K562 (cell line): ENCODE results near the gene TIMP4. TPM values are rescaled to one million over a fixed set of nuclear protein-coding genes. Genes with fewer than 3 reads are reported as not detected.

Experiments used
- ATAC-seq: fragments of 200-7000 bp; cut with Tn5 transposase; 3 replicates; pipeline ENCODE4 v1.9.1; 2020; ENCODE audit warnings: moderate library complexity
- BruUV-seq: library from RNA; stranded (reverse); fragments of 400-500 nt; replicated peaks from 2 replicates; lab custom pipeline; 2021; lab: Mats Ljungman, UMichigan
- CTCF ChIA-PET: fragments of 300-600 bp; formaldehyde crosslinking; extraction: SDS; loops from one replicate; lab custom pipeline; 2021; ENCODE audit warnings: low intra/inter-chr PET ratio; lab: Yijun Ruan, JAX
- POLR2A ChIA-PET: fragments of 300-600, 350-650 bp; sonication (Branson Sonifier 250); formaldehyde crosslinking; extraction: SDS; loops from one replicate; lab custom pipeline; 2021; ENCODE audit warnings: antibody characterized with exemption, inconsistent platforms; lab: Yijun Ruan, JAX
- DNase-seq, 4 experiments: peaks; one replicate each; pipeline versions ENCODE4 v3.0.0 to v3.0.0-alpha.2; 2011 to 2018; ENCODE audit warnings: low spot score in 3 of 4, mixed read lengths in 3 of 4; ENCODE audit errors: extremely low read depth in 1 of 4
- FAIRE-seq: peaks from 2 replicates; lab custom pipeline; 2011; peaks lifted over from hg19 to GRCh38; lab: Jason Lieb, UNC
- H2AFZ ChIP-seq: 2 replicates; pipeline ENCODE4 v1.6.0; 2011; ENCODE audit warnings: low read depth, low read length, control low read depth, inconsistent platforms
- H3K27ac ChIP-seq: fragments of 200-600 bp; 3 replicates; pipeline ENCODE4 v1.8.0; 2011; ENCODE audit warnings: low read depth, mild to moderate bottlenecking, control low read depth, inconsistent platforms, low read length, moderate library complexity, mixed read lengths; ENCODE audit errors: extremely low read depth
- H3K27me3 ChIP-seq, 2 experiments: fragments of 300-600 bp in 1 of 2; 2 replicates in 1 of 2; 3 replicates in 1 of 2; pipeline versions ENCODE4 v1.6.0 to v1.8.0; 2011; ENCODE audit warnings: inconsistent platforms in 2 of 2, low read length in 2 of 2, mild to moderate bottlenecking in 1 of 2, mixed read lengths in 1 of 2, moderate library complexity in 1 of 2; ENCODE audit not compliant: control insufficient read depth in 2 of 2, insufficient read depth in 2 of 2
- H3K36me3 ChIP-seq: fragments of 300-600 bp; 3 replicates; pipeline ENCODE4 v1.8.0; 2011; ENCODE audit warnings: mild to moderate bottlenecking, low read length, inconsistent platforms; ENCODE audit not compliant: control insufficient read depth, insufficient read depth
- H3K4me1 ChIP-seq, 2 experiments: fragments of 200-600 bp in 1 of 2; replicated peaks in 1 of 2; 2 replicates in 1 of 2; 3 replicates in 1 of 2; pipeline versions ENCODE4 v1.5.1 to v1.8.0; 2011; ENCODE audit warnings: inconsistent platforms in 2 of 2, low read length in 2 of 2, mild to moderate bottlenecking in 1 of 2, mixed read lengths in 1 of 2, moderate library complexity in 1 of 2; ENCODE audit not compliant: control insufficient read depth in 2 of 2, insufficient read depth in 2 of 2
- H3K4me2 ChIP-seq: 2 replicates; pipeline ENCODE4 v1.6.1; 2011; ENCODE audit warnings: low read length, control low read depth, inconsistent platforms, mixed read lengths; ENCODE audit not compliant: insufficient read depth
- H3K4me3 ChIP-seq: fragments of 200-600 bp; sonication (generic), shearing (Covaris generic); 2 replicates; pipeline ENCODE4 v1.5.1; 2016; ENCODE audit warnings: control low read depth, inconsistent platforms
- H3K79me2 ChIP-seq: fragments of 200-600 bp; 3 replicates; pipeline ENCODE4 v1.8.0; 2011; ENCODE audit warnings: low read length, inconsistent platforms; ENCODE audit not compliant: control insufficient read depth, insufficient read depth
- H3K9ac ChIP-seq, 2 experiments: 2 replicates each; pipeline versions ENCODE4 v1.6.0 to v1.6.1; 2011; ENCODE audit warnings: low read depth in 2 of 2, low read length in 2 of 2, control low read depth in 1 of 2, inconsistent platforms in 1 of 2, mild to moderate bottlenecking in 1 of 2, mixed read lengths in 1 of 2; ENCODE audit not compliant: insufficient read depth in 1 of 2
- H3K9me1 ChIP-seq: one replicate; pipeline ENCODE4 v1.6.0; 2011; ENCODE audit warnings: inconsistent platforms, mild to moderate bottlenecking, low read length, moderate library complexity; ENCODE audit not compliant: control insufficient read depth, insufficient read depth
- H3K9me3 ChIP-seq: replicated peaks from 2 replicates; pipeline ENCODE4 v1.5.1; 2011; ENCODE audit warnings: low read depth, low read length, inconsistent platforms; ENCODE audit not compliant: control insufficient read depth, insufficient read depth
- H4K20me1 ChIP-seq: replicated peaks from 2 replicates; pipeline ENCODE4 v1.6.1; 2011; ENCODE audit warnings: low read length, inconsistent platforms, mixed read lengths; ENCODE audit not compliant: control insufficient read depth, insufficient read depth
- EP300 ChIP-seq: IDR thresholded peaks from 2 replicates; pipeline ENCODE4 v1.6.1; 2012; ENCODE audit warnings: low read length, improper control_type of control experiment
- KLF10 ChIP-seq: fragments of 250-450 bp; sonication (Bioruptor Pico); IDR thresholded peaks from 2 replicates; pipeline ENCODE4 v1.6.1; 2021; ENCODE audit warnings: matching md5 sums
- MYC ChIP-seq, 2 experiments: fragments of 250-450 bp in 1 of 2; sonication (Bioruptor Pico) in 1 of 2; IDR thresholded peaks; 2 replicates each; pipeline versions ENCODE4 v1.5.1 to v1.6.1; 2012 to 2021; ENCODE audit warnings: low read depth in 2 of 2, borderline replicate concordance in 1 of 2, improper control_type of control experiment in 1 of 2, low read length in 1 of 2, mild to moderate bottlenecking in 1 of 2, moderate library complexity in 1 of 2
- NELFE ChIP-seq: IDR thresholded peaks from 2 replicates; pipeline ENCODE4 v1.6.1; 2011; ENCODE audit warnings: mild to moderate bottlenecking; ENCODE audit not compliant: insufficient read depth, insufficient read length
- SIN3B ChIP-seq: fragments of 450-650 bp; IDR thresholded peaks from 2 replicates; pipeline ENCODE4 v1.6.1; 2017; ENCODE audit warnings: low read depth, mild to moderate bottlenecking, moderate library complexity
- SMAD2 ChIP-seq: fragments of 150-350 bp; IDR thresholded peaks from 2 replicates; pipeline ENCODE4 v1.6.1; 2014; ENCODE audit warnings: low read depth, mild to moderate bottlenecking, low read length
- TFAP4 ChIP-seq: sonication (generic); formaldehyde crosslinking; IDR thresholded peaks from 2 replicates; pipeline ENCODE4 v1.8.0; 2022; ENCODE audit warnings: missing genetic modification reagents, mild to moderate bottlenecking, moderate library complexity, borderline replicate concordance
- THAP12 ChIP-seq: fragments of 250-450 bp; sonication (Bioruptor Pico); IDR thresholded peaks from 2 replicates; pipeline ENCODE4 v1.9.0; 2021; ENCODE audit warnings: mild to moderate bottlenecking, inconsistent platforms
- ZNF232 ChIP-seq: sonication (generic); formaldehyde crosslinking; IDR thresholded peaks from 2 replicates; pipeline ENCODE4 v1.8.0; 2022; ENCODE audit warnings: mild to moderate bottlenecking, missing genetic modification reagents
- ZNF444 ChIP-seq: fragments of 250-450 bp; sonication (Bioruptor Pico); IDR thresholded peaks from 2 replicates; pipeline ENCODE4 v1.4.0; 2020; ENCODE audit warnings: mild to moderate bottlenecking, moderate library complexity
- WGBS: fragments of 100-300 bp; shearing (Covaris generic); methylation state at CpG from one replicate; pipeline ENCODE4 v1.1.6; 2016; ENCODE audit warnings: low coverage, mixed read lengths; ENCODE audit not compliant: insufficient coverage; ENCODE audit errors: missing lambda C conversion rate; 5-methylcytosine and 5-hydroxymethylcytosine counted together
- in situ Hi-C: fragments of 300-500 bp; cut with MboI; formaldehyde crosslinking; loops from 4 replicates; pipeline ENCODE4 v1.15.0; 2018; ENCODE audit warnings: inconsistent platforms, mixed read lengths
- intact Hi-C: fragments of 100-400 bp; cut with micrococcal nuclease; formaldehyde crosslinking; loops from 2 replicates; pipeline ENCODE4 v1.14.2; 2022
- polyA plus RNA-seq, 8 experiments: library from polyadenylated mRNA; depleted of rRNA in 4 of 8; stranded (reverse) in 5 of 8; unstranded in 3 of 8; fragments of >200 nt; fragmentation: Nextera tagmentation in 2 of 8; fragmentation: Illumina TruSeq in 1 of 8; extraction: Ambion mirVana in 2 of 8; extraction: Trizol in 1 of 8; gene quantifications; 2 replicates each; pipeline versions ENCODE4 v1.2.1 to v1.2.3, GENCODE V29; 2011 to 2014; ENCODE audit warnings: inconsistent platforms in 1 of 8, missing spikeins in 1 of 8
- total RNA-seq, 7 experiments: library from RNA; depleted of rRNA in 6 of 7; stranded (reverse); fragments of >200 nt in 6 of 7; fragmentation: Illumina TruSeq in 2 of 7; extraction: Trizol in 2 of 7; gene quantifications; 2 replicates each; pipeline versions ENCODE4 v1.2.1 to v1.2.3, GENCODE V29; 2011 to 2021; ENCODE audit warnings: low replicate concordance in 1 of 7

TIMP4 gene
- total and polyA plus RNA-seq, 9 of the 15 experiments (the other 6 are each of a cell fraction or from before 2014, with no cell fraction given): 0.03 to 0.07 TPM; not detected in 7

GRCh38 chr3:12186046-12186445 is 27.3 kb upstream of the TIMP4 start:
- Histone ChIP-seq H3K4me3 (no peak overlapping the region), H2AFZ (no peak overlapping the region), H3K9ac (no peak overlapping the region), H3K36me3 (no peaks in the 10 kb centered on the region), H3K9me3 (no peaks in the 10 kb centered on the region), H3K27me3 (peaks cover 0 to 42% of the 10 kb centered on the region in 2 experiments; a peak in 2 of 5 replicates), H3K4me1 (peaks cover 3 to 4% of the 10 kb centered on the region in 2 experiments; a peak in 3 of 5 replicates), H3K79me2 (no peaks in the 10 kb centered on the region), H3K4me2 (no peak overlapping the region), H3K9me1 (no peaks in the 10 kb centered on the region), H4K20me1 (no peaks in the 10 kb centered on the region), H3K27ac (no peak overlapping the region)
- BruUV-seq: no TSS peak
- no peak for ATAC-seq
- ChIA-PET CTCF (no interaction called here), POLR2A (interaction anchor here (0.6 to 1.5 kb wide), 5 partner anchors 9 to 548 kb away, joined by 3 to 4 read pairs (median 3); no protein-coding TSS in a partner anchor)
- WGBS: 7% methylated on average over 4 of the region's 4 CpGs
- TF ChIP-seq KLF10 (CRISPR knock-in tag): no peak
- no peak for TF ChIP-seq SIN3B
- no peak for TF ChIP-seq EP300
- no peak for TF ChIP-seq TFAP4
- TF ChIP-seq ZNF444 (CRISPR knock-in tag): no peak
- no peak for TF ChIP-seq NELFE
- no peak for TF ChIP-seq MYC (IDR thresholded peaks at IDR 0.05; ENCODE audit: low read depth, low read length)
- no peak for TF ChIP-seq MYC (CRISPR knock-in tag; IDR thresholded peaks at IDR 0.05; ENCODE audit: borderline replicate concordance, low read depth)
- no peak for TF ChIP-seq SMAD2
- TF ChIP-seq ZNF232 (CRISPR knock-in tag): no peak
- no peak for TF ChIP-seq THAP12
- intact Hi-C loops: loop anchor here (5.0 kb wide), 1 partner anchor 291 kb away; no protein-coding TSS in a partner anchor
- in situ Hi-C loops: no loop called here
- no peak for DNase-seq
- FAIRE-seq: no peak
